Activated CD4-positive, alpha-beta memory T cell treated with anti-CD3 and anti-CD28 coated beads, Interleukin-2, amount 10 ng/mL, durations not matched to agents 7 days and 5 days (primary cell): ENCODE results near the gene SEH1L. TPM values are rescaled to one million over a fixed set of nuclear protein-coding genes. Genes with fewer than 3 reads are reported as not detected.

Source experiments
- CTCF ChIA-PET: fragments of 350-600 bp; sonication (Branson Sonifier 250); formaldehyde crosslinking; loops from one replicate; lab custom pipeline; 2021; ENCODE audit warnings: antibody characterized with exemption, inconsistent platforms; lab: Charles Lee
- POLR2A ChIA-PET: fragments of 350-600 bp; sonication (Branson Sonifier 250); formaldehyde crosslinking; loops from one replicate; lab custom pipeline; 2021; ENCODE audit warnings: antibody characterized with exemption; lab: Charles Lee
- DNase-seq: peaks from one replicate; pipeline ENCODE4 v3.0.0-alpha.2; 2020
- H3K27ac Mint-ChIP-seq: one replicate; pipeline ENCODE4 v1.8.0; 2021; ENCODE audit warnings: mild to moderate bottlenecking, mixed read lengths
- H3K27me3 Mint-ChIP-seq: one replicate; pipeline ENCODE4 v1.8.0; 2021; ENCODE audit warnings: mixed read lengths
- H3K36me3 Mint-ChIP-seq: one replicate; pipeline ENCODE4 v1.8.0; 2021; ENCODE audit warnings: low read depth, mixed read lengths
- H3K4me1 Mint-ChIP-seq: one replicate; pipeline ENCODE4 v1.8.0; 2021; ENCODE audit warnings: mixed read lengths
- H3K4me3 Mint-ChIP-seq: one replicate; pipeline ENCODE4 v1.8.0; 2021; ENCODE audit warnings: mild to moderate bottlenecking, mixed read lengths
- H3K9me3 Mint-ChIP-seq: one replicate; pipeline ENCODE4 v1.8.0; 2021; ENCODE audit warnings: mixed read lengths
- total RNA-seq, 2 experiments: library from RNA; stranded (reverse); gene quantifications; one replicate each; pipeline ENCODE4 v1.2.3, GENCODE V29; 2021

Gene SEH1L
- total RNA-seq, 2 experiments from 2014 or later: 36.3 to 41.6 TPM

DNA sequence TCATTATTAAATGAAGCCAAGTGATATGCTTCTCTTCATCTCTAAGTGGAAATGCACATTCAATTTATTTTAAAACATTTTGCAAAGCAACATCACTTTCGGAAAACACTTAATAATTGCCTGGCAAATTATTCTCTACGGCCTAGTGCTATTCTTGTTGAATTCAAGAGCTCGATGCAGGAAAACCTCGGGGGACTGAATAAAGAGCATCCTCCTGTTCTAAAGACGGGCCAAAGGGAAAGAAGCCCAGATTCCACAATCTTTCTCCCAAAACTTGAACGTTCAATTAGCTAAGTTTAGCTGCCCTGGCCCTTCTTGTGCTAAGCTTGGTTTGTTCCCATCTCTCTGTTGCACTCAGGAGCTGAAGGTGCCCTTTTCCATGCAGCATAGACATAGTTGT lies 23.2 kb upstream of the SEH1L start:
- ChIA-PET CTCF (interaction anchor here (1.7 kb wide), 1 partner anchor 10 kb away, joined by 6 read pairs; no protein-coding TSS in a partner anchor), POLR2A (interaction anchor here (2.4 kb wide), 1 partner anchor 23 kb away, joined by 8 read pairs; the partner anchor contains the start of gene SEH1L)
- no peak overlapping the region for H3K4me3 Mint-ChIP-seq

DNA sequence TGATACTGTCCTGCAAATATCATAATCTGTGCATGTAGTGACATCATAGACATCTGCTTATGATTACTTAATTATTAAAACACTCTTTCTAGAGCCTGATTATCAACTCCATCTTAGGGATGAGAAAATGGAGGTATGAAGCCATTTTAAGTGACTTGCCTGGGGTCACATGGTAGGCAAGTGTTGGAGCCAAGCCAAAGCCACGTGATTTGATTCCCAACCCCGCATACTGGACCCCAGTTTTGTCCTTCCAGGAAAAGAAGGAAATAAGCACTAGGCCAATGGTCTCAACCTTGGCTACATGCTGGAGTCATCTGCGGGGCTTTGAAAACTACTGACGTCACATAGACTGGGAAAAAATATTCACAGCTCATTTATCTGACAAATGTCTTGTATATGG lies 19.6 kb upstream of the SEH1L start:
- H3K9me3 Mint-ChIP-seq: no peaks in the 10 kb centered on the region
- CTCF ChIA-PET: no interaction called here

More for the DNA sequence above, 23.2 kb upstream of the SEH1L start:
- DNase-seq: no peak
- no peak overlapping the region for H3K27ac Mint-ChIP-seq
- peaks cover 14% of the 10 kb centered on the region for H3K4me1 Mint-ChIP-seq
- no peaks in the 10 kb centered on the region for H3K9me3 Mint-ChIP-seq
- no peaks in the 10 kb centered on the region for H3K36me3 Mint-ChIP-seq
- peaks cover 16% of the 10 kb centered on the region for H3K27me3 Mint-ChIP-seq

DNA sequence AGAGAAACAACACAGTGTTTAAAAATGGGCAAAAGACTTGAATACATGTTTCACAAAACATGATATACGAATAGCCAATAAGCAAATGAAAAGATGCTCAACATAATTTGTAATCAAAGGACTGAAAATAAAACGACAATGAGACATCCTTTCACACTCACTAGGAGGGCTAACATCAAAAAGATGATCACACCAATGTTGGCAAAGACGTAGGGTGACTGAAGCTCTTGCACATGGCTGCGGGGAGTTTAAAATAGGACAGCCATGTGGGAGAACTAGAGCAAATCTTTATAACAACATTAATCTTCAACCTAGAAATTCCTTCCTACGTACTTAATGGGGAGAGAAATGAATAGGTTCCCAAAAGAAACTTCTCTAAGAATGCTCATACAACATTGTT lies 19.2 kb upstream of the SEH1L start:
- no peaks in the 10 kb centered on the region for H3K9me3 Mint-ChIP-seq
- no peak overlapping the region for H3K27ac Mint-ChIP-seq
- no peaks in the 10 kb centered on the region for H3K4me1 Mint-ChIP-seq
- ChIA-PET POLR2A (no interaction called here), CTCF (no interaction called here)
- no peak overlapping the region for H3K4me3 Mint-ChIP-seq
- peaks cover 11% of the 10 kb centered on the region for H3K27me3 Mint-ChIP-seq
- DNase-seq: no peak
- H3K36me3 Mint-ChIP-seq: no peaks in the 10 kb centered on the region

More for the DNA sequence above, 19.6 kb upstream of the SEH1L start:
- no peaks in the 10 kb centered on the region for H3K36me3 Mint-ChIP-seq
- H3K4me1 Mint-ChIP-seq: no peaks in the 10 kb centered on the region
- no peak overlapping the region for H3K4me3 Mint-ChIP-seq
- DNase-seq: no peak
- POLR2A ChIA-PET: no interaction called here
- H3K27me3 Mint-ChIP-seq: peaks cover 11% of the 10 kb centered on the region
- H3K27ac Mint-ChIP-seq: no peak overlapping the region

DNA sequence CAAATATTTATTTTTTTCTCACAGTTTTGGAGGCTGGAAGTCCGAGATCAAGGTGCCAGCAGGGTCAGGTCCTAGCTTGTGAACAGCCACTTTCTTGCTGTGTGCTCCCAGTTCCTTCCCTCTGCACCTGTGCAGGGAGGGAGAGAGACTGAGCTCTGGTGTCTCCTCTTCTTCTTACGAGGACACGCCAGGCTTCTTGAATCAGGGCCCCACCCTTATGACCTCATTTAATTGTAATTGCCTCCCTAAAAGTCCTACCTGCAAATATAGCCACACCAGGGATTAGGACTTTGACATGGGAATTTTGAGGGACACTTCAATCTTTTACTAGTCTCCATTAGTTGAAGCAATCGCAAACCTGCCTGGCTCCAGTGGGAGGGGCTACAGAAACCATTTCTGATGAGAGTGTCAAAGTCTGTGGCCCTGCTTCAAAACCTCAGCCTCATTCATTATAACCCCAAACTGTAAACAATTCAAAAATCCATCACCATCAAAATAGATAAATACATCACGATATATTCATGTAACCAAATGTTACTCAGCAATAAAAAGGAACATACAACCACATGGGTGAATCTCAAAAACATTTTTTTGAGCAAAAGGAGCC lies 18.2 kb upstream of the SEH1L start:
- H3K4me1 Mint-ChIP-seq: peaks cover 1% of the 10 kb centered on the region
- ChIA-PET POLR2A (no interaction called here), CTCF (no interaction called here)
- H3K27me3 Mint-ChIP-seq: peaks cover 11% of the 10 kb centered on the region
- H3K9me3 Mint-ChIP-seq: no peaks in the 10 kb centered on the region
- H3K4me3 Mint-ChIP-seq: no peak overlapping the region
- no peak for DNase-seq
- H3K27ac Mint-ChIP-seq: no peak overlapping the region
- H3K36me3 Mint-ChIP-seq: no peaks in the 10 kb centered on the region

DNA sequence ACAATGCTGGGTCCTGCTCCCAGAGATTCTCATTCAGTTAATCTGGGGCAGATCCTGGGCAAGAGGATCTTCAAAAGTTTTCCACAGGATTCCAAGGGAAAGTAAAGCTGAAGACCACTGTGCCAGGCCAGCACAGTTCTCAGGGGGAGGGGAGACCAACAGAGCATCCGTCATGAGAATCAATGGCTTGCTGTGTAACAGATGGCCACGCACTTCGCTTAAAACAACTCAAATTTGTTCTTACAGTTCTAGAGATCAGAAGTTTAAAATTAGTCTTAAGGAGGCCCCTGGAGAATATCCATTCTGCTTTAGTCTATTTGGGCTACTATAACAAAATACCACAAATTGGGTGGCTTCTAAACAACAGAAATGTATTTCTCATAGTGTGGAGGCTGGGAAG lies 17.4 kb upstream of the SEH1L start:
- no peaks in the 10 kb centered on the region for H3K36me3 Mint-ChIP-seq
- no peak for DNase-seq
- H3K4me3 Mint-ChIP-seq: no peak overlapping the region
- POLR2A ChIA-PET: no interaction called here
- CTCF ChIA-PET: interaction anchor here (1.0 kb wide), 1 partner anchor 8 kb away, joined by 3 read pairs; no protein-coding TSS in a partner anchor
- no peaks in the 10 kb centered on the region for H3K9me3 Mint-ChIP-seq
- H3K4me1 Mint-ChIP-seq: peaks cover 4% of the 10 kb centered on the region
- peaks cover 11% of the 10 kb centered on the region for H3K27me3 Mint-ChIP-seq
- no peak overlapping the region for H3K27ac Mint-ChIP-seq

DNA sequence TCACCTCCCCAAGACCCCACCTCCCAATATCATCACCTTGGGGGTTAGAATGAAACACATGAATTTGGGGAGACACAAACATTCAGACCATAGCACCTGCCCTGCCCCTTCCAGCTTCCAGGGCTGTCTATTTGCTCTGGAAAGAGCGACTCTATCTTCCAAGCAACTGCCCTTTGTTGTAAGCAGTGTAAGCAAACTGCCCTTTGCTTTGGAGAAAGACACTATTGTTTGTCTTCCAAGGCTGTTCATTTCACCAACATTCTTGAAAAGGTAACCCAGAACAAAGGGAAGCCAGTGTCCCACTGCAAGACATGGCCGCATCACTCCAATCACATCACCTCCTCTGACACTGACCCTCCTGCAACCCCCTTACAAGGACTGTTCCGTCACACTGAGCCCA lies 16.9 kb upstream of the SEH1L start:
- POLR2A ChIA-PET: no interaction called here
- Mint-ChIP-seq H3K27ac (no peak overlapping the region), H3K4me1 (peaks cover 4% of the 10 kb centered on the region), H3K36me3 (no peaks in the 10 kb centered on the region), H3K4me3 (no peak overlapping the region), H3K9me3 (no peaks in the 10 kb centered on the region), H3K27me3 (peaks cover 13% of the 10 kb centered on the region)
- DNase-seq: no peak
- CTCF ChIA-PET: interaction anchor here (1.0 kb wide), 1 partner anchor 9 kb away, joined by 3 read pairs; no protein-coding TSS in a partner anchor

DNA sequence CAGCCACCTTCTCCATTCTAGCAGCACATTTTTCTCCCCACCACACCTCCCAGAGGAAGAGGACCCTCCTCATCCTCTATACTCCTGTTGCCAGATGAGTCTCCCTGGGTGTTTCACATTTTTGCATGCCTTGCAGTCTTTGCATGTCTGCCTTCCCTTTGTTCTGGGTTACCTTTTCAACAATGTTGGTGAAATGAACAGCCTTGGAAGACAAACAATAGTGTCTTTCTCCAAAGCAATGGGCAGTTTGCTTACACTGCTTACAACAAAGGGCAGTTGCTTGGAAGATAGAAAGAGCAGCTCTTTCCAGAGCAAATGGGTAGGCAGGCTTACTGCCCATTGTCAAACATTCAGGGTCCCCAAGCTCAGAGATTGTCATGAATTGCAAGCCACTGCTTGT lies 14.5 kb upstream of the SEH1L start:
- peaks cover 15% of the 10 kb centered on the region for H3K27me3 Mint-ChIP-seq
- H3K4me1 Mint-ChIP-seq: peaks cover 4% of the 10 kb centered on the region
- H3K27ac Mint-ChIP-seq: no peak overlapping the region
- CTCF ChIA-PET: interaction anchor here (0.6 to 4.2 kb wide), 16 partner anchors 9 to 231 kb away, joined by 3 to 82 read pairs (median 8); partner anchors contain the start of genes CEP76 and PSMG2
- H3K9me3 Mint-ChIP-seq: no peaks in the 10 kb centered on the region
- H3K4me3 Mint-ChIP-seq: no peak overlapping the region
- no peaks in the 10 kb centered on the region for H3K36me3 Mint-ChIP-seq
- POLR2A ChIA-PET: interaction anchor here (1.5 kb wide), 1 partner anchor 49 kb away, joined by 5 read pairs; the partner anchor contains the start of gene PTPN2
- DNase-seq: no peak

DNA sequence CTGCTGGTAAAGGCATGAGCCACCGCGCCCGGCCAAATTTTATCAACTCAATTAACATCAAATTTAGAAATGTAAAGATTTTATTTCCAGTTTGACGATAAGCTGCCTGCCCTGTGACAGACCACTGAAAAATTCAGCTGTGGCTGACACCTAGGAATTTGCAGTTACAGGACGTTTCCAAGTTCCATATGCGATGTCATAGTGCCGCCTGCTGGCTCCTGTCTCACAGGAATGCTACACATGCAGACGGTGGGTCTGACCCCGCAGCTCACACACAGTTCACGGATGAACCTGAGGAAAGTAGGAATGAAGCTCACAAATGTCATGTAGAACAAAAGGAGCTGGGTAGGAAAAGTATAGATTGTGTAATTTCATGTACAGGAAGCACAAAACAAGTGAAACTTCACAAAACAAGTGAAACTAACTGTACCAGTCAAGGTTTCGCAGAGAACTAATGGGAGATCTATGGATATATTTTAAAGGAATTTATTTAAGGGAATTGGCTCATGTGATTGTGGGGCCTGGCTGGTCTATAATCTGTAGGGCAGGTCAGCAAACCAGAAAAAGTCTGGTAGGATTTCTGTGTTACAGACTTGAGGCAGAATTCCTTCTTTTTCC lies 13.2 kb upstream of the SEH1L start:
- no peak overlapping the region for H3K27ac Mint-ChIP-seq
- CTCF ChIA-PET: interaction anchor here (0.6 to 4.2 kb wide), 35 partner anchors 9 to 275 kb away, joined by 3 to 82 read pairs (median 6); partner anchors contain the start of genes CEP76, PSMG2 and PTPN2
- POLR2A ChIA-PET: interaction anchor here (0.9 to 1.9 kb wide), 4 partner anchors 9 to 232 kb away, joined by 3 to 7 read pairs (median 5); partner anchors contain the start of genes CEP192, CEP76, PSMG2 and PTPN2

DNA sequence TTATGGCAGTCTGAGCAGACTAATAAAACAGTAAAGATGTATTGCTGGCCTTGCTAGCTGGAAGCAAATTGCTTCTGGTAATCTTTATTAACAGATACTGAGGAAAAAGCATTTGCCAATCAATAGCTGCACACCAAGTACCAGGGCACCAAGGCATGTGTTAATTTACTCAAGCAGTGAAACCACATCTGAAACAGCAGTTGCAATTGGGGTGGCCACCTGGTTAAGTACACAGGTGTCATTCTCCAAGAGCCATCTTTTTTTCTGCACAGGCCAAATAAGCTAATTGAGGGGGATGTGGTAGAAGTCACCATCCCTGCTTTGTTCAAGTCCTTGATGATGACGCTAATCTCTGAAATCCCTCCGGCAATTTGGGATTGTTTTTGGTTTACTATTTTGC lies 8.6 kb upstream of the SEH1L start:
- H3K4me3 Mint-ChIP-seq: no peak overlapping the region
- H3K4me1 Mint-ChIP-seq: peaks cover 4% of the 10 kb centered on the region
- no peak for DNase-seq
- POLR2A ChIA-PET: interaction anchor here (1.2 kb wide), 1 partner anchor 9 kb away, joined by 3 read pairs; no protein-coding TSS in a partner anchor
- no peaks in the 10 kb centered on the region for H3K36me3 Mint-ChIP-seq
- no peaks in the 10 kb centered on the region for H3K9me3 Mint-ChIP-seq
- H3K27me3 Mint-ChIP-seq: peaks cover 9% of the 10 kb centered on the region
- no peak overlapping the region for H3K27ac Mint-ChIP-seq
- CTCF ChIA-PET: no interaction called here

More for the DNA sequence above, 13.2 kb upstream of the SEH1L start:
- peaks cover 4% of the 10 kb centered on the region for H3K4me1 Mint-ChIP-seq
- no peak overlapping the region for H3K4me3 Mint-ChIP-seq
- no peaks in the 10 kb centered on the region for H3K9me3 Mint-ChIP-seq
- DNase-seq: peak; percentile 79
- H3K36me3 Mint-ChIP-seq: no peaks in the 10 kb centered on the region
- peaks cover 15% of the 10 kb centered on the region for H3K27me3 Mint-ChIP-seq

DNA sequence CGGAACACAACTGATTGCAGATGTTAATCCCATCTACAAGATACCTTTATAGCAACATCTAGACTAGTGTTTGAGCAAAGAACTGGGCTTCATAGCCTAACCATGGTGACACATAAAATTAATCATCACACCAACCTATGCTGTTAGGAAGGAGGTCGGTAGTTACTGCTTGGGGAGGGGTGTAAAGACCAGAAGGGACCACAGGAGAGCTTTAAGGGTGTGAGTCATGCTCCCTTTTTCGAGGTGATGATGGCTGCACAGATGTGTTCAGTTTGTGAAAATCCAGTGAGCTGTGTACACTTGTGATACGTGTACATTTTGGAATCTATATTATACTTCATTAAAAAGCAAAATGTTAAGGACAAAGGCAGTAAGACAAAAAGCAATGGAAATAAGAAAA lies 4.6 kb upstream of the SEH1L start:
- Mint-ChIP-seq H3K4me1 (peaks cover 18% of the 10 kb centered on the region), H3K27me3 (no peaks in the 10 kb centered on the region), H3K36me3 (no peaks in the 10 kb centered on the region), H3K4me3 (no peak overlapping the region), H3K9me3 (no peaks in the 10 kb centered on the region), H3K27ac (no peak overlapping the region)
- POLR2A ChIA-PET: interaction anchor here (1.2 to 1.5 kb wide), 3 partner anchors 104 to 240 kb away, joined by 3 to 5 read pairs (median 3); partner anchors contain the start of genes CEP76 and PSMG2
- CTCF ChIA-PET: interaction anchor here (0.9 to 3.4 kb wide), 4 partner anchors 8 to 216 kb away, joined by 3 to 24 read pairs (median 6); no protein-coding TSS in a partner anchor
- no peak for DNase-seq

DNA sequence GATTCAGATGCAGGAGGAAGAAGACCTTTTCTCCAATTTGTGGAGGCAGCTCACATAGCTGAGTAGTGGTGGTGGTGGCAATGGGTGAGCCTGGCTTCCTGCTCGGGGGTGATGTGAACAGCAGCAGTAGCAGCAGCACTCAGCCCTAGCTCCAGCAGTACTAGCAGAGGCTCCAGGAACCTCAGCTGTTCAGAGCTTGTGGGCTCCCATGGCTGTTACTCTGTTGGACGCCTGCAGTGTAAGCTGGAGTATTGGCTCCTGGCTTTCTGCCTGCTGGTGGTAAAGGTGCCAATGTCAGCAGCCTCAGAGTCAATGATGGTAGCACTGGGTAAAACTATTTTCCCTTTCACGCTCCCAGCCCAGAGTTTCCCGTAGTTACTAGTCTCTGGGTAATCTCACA lies 3.1 kb upstream of the SEH1L start:
- Mint-ChIP-seq H3K27ac (no peak overlapping the region), H3K36me3 (peaks cover 2% of the 10 kb centered on the region), H3K4me1 (peaks cover 26% of the 10 kb centered on the region), H3K4me3 (no peak overlapping the region), H3K9me3 (no peaks in the 10 kb centered on the region), H3K27me3 (no peaks in the 10 kb centered on the region)
- ChIA-PET POLR2A (interaction anchor here (0.6 to 6.0 kb wide), 5 partner anchors 41 to 242 kb away, joined by 3 to 68 read pairs (median 3); partner anchors contain the start of genes CEP192, CEP76 and PSMG2), CTCF (interaction anchor here (1.7 to 3.4 kb wide), 3 partner anchors 10 to 218 kb away, joined by 6 to 24 read pairs (median 9); no protein-coding TSS in a partner anchor)
- no peak for DNase-seq

DNA sequence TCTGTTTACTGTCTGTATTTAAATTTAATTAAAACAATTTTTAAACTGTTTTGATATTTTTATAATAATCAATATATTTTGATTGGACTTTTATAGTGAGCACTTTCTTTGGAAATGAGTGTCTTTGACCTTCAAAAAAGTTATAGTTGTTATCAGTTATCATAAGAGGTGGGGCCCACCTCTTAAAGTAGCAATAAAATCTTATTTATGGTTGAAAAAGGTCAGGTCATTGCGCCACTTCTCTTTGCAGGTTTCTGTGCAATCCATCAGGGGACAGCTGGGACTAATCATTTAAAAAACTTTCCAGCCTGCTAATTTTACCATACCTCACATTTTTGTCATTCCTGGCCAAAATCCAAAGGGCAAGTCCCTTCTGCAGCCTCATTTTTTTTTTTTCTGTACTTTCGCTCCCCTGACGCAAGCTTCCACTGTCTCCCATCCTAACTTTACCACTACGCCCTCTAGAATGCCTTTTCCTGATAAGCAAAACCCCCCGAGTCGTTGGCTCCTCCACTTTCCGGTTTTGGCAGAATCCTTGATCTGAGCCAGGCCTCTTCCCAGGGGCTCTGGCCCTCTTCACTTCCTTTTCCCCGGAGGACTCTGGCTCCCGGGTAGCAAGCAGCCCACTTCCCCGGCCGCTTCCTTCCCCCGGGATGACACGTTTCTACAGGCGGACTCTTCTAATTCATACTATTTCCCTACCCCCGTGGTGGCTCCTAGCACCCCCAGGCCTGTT lies 1.1 kb upstream of the SEH1L start:
- H3K27me3 Mint-ChIP-seq: no peaks in the 10 kb centered on the region
- POLR2A ChIA-PET: interaction anchor here (1.3 to 6.0 kb wide), 2 partner anchors 44 to 66 kb away, joined by 3 to 68 read pairs; partner anchors contain the start of gene CEP192
- H3K27ac Mint-ChIP-seq: peak overlapping the region; percentile 98
- peaks cover 16% of the 10 kb centered on the region for H3K36me3 Mint-ChIP-seq
- CTCF ChIA-PET: no interaction called here
- H3K9me3 Mint-ChIP-seq: no peaks in the 10 kb centered on the region
- DNase-seq: no peak
- H3K4me3 Mint-ChIP-seq: peak overlapping the region; percentile 96
- peaks cover 42% of the 10 kb centered on the region for H3K4me1 Mint-ChIP-seq
